ENCODE data around the gene ITPKA.

ITPKA gene

GRCh38 chr15:41491889-41492288 lies 1.8 kb upstream of the ITPKA start:
- no peak for DNase-seq

DNA sequence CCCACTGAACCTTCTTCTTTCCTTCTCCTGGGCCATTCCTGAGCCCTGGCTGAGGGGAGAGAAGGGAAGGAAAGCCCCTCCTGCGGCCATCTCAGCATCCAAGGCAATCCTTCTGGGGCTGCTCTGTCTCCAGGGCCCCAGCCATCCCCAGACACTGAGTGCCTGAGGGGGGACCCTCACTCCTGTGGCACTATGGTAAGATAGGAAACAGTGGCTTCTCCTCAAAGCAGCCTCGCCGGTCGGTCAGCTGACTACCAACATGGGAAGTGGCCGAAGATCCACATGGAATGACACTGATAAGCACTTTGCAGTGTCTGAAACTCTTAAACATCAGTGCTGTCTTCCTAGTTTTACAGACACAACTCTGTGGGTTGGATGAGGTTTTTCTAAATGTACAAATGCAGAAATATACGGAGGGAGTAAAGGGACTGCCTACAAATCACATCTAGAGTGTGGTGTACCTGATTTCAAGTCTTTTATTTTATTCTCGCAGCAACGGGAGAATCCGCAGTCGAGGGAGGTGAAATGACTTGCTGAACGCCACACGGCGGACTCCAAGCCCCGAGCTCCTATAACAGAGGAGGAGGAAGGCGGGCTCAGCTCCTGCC lies 973 bp upstream of the ITPKA start:
- DNase-seq = peak; percentile 50

GRCh38 chr15:41493902-41494189 lies 172 bp downstream of the ITPKA start:
- DNase-seq = no peak

DNA sequence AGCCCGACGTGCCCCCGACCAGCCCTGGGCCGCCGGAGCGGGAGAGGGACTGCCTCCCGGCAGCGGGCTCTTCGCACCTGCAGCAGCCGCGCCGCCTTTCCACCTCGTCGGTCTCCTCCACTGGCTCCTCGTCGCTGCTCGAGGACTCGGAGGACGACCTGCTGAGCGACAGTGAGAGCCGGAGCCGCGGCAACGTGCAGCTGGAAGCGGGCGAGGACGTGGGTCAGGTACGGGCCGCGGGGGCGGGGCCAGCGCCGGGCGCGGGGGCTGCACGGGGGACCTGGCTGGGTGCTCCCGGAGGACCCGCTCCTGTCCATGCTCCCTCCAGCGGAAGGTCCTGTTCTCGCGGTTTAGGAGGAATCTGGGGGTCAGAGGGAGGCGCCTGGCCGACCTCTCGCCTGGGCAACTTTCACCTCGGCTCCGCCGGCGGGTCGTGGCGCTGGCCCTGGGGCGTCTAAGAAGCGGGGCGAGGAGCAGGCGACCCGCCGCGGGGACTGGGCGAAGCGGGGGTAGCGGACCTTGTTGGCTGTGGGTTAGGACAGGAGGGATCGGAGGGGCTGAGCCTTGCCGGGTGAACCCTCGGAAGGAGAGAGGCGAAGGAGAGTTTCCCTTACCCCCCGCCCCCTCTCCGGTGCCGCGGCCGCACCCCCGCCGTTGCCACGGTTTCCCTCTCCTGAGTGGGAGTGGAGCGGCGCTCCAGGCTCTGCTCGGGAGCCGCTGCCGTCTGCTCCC lies 682 bp downstream of the ITPKA start:
- DNase-seq = peak; percentile 74

- DNase-seq = no peak
These were observed 1.5 kb downstream of the ITPKA start for GRCh38 chr15:41494922-41495735.

- no peak for DNase-seq
These were observed 2.3 kb downstream of the ITPKA start for GRCh38 chr15:41495736-41496599.

- DNase-seq = no peak
These were observed 5.0 kb downstream of the ITPKA start for GRCh38 chr15:41498657-41499056.

DNA sequence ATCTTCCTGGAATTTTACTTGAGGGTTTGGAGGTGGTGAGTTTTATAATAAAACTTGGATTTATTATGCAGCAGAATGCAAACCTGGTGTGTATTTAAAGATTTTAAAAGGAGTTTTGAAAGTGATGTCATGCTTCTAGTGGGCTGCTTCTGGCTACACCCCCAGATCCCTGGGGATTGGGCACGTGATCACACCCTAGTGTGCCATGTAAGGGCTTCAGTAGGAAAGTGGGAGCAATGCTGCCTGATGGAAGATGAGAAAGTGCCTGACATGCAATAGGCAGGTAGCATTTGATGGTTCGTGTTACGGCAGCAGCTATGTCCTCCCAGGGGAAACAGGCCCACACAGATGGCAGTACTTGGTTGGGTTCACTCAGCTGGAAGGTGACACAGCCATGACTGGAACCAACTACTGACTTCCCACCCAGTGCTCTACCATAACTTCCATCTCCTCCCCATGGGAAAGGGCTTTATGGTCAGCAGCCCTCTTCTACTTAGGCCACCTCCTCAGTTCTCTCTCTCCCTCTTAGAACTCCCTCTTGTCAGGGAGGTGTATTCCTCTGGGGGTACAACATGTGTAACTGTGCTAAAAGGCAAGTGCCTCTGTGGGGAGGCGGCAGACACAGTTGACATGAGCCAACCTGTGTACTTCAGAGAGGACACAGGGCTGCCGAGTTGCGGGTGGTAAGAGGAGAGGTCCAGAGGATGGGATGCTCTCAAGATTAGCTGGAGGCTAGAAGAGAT lies 5.6 kb downstream of the ITPKA start:
- peak; percentile 33 for DNase-seq

DNA sequence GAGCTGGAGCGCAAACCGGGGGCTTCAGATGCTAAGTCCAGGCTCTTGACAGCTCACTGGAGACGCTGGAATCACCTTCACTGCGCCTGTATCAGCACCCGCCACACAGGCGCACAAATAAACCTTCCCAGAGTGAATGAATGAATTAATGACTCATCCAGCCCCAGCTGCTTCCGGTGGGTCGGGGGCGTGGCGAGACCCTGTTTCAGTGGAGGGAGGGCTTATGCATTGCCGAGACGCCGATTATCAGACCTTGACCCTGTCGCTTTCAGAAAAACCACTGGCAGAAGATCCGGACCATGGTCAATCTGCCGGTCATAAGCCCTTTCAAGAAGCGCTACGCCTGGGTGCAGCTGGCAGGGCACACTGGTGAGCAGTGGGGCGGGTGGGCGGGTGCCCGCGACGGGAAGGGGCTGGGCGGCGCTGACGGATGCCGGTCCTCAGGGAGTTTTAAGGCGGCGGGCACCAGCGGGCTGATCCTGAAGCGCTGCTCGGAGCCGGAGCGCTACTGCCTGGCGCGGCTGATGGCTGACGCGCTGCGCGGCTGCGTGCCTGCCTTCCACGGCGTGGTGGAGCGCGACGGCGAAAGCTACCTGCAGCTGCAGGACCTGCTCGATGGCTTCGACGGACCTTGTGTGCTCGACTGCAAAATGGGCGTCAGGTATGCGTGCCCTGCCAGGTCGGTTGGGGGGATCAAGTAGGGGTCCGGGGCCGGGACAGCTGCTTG lies 7.7 kb downstream of the ITPKA start:
- DNase-seq = peak; percentile 54

- DNase-seq = peak; percentile 54
These were observed 8.5 kb downstream of the ITPKA start for GRCh38 chr15:41501931-41502794.

DNA sequence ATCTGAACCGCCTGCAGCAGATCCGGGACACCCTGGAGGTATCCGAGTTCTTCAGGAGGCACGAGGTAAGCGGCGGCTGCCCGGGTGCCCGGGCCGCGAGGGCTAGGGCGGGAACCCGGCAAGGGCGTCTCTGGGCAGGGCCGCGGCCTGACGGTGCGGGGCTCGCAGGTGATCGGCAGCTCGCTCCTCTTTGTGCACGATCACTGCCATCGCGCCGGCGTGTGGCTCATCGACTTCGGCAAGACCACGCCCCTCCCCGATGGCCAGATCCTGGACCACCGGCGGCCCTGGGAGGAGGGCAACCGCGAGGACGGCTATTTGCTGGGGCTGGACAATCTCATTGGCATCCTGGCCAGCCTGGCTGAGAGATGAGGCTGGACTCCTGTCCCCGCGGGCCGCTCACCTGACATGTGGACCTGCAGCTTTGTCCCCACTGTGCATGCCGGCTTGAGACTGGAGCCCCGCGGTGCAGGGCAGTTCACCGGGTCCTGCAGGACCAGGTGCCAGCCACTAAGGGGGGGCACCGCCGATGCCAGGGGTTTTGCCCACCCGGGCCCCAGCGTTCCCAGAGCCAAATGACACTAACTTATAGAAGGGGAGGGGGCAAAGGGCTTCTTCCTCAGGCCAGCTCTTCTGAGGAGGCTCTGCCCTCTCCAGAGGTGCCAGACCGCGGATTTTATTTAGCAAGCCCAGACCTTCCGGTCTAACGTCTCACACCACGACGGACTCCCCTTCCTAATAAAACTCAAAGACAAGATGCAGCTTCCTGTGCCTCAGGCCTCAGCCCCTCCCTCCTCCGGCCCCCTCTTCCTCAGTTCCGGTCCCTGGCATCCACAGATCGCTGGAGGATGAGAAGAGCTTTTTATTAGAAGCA lies 9.4 kb downstream of the ITPKA start:
- DNase-seq = no peak

DNA sequence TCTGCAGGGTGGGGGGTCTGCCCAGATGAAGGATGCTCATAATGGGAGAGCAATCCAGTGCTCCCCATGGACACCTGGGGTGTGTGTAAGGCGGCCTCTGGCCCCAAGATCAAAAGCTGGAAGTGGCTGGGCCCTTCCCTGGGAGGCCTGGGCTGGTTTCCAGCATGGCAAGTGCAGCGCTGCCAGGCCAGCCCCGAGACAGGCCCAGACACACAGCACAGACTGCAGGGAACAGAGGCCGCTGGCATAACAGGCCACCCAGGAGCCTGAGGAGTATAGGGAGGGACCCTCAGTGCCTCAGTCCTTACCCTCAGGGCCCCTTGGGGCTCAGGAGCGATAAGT lies 10.0 kb downstream of the ITPKA start:
- no peak for DNase-seq

DNA sequence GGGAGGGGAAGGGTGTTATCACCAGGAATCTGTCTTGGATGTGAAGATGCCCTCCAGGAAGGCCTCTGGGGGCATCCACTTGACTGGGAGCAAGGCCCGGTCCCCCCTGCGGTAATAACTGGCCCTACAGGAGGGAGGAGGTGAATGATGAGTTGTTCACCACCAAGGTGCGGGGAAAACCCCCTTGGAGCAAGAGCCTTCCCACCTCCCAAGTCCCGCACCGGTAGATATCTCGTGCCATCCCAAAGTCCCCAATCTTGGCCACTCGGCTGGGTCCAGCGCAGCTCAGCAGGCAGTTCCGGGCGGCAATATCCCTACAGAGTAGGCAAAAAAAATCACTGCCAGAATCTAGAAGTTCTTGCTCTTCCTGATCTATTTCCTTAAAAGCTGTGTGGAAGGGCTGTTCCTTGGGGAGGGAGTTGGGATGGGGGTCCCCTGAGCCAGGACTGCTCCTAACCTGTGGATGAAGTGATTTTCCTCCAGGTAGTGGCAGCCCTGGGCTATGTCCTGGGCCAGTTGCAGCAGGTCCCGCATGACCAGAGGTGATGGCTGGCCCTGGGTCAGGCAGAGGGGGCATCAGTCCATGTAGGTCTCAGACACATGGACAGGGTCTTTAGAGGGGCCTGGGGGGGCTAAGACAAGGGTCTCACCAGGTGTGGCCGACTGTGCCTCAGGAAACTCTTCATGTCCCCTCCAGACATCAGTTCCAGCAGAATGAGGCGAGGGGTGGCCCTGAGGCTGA lies 11.2 kb downstream of the ITPKA start:
- DNase-seq = no peak

DNA sequence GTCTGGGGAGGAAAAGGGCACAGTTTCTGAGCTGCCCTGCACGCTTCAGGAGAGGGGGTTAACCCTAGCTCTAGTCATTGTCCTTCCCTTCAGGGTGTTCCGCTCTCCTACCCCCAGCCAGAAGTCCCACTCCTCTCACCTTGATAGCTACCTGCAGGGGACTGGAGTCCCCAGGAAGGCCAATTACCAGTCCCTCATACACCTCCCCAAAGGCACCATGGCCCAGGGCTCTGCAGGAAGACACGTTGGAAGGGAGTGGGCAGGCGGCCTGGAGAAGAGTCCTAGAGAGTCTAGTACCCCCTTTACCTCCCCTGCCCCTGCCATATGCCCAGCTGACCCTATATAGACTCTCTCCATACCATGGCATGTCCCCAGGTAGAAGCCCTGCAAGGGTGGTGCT lies 12.1 kb downstream of the ITPKA start:
- no peak for DNase-seq

GRCh38 chr15:41506796-41507341 lies 13.2 kb downstream of the ITPKA start:
- no peak for DNase-seq

DNA sequence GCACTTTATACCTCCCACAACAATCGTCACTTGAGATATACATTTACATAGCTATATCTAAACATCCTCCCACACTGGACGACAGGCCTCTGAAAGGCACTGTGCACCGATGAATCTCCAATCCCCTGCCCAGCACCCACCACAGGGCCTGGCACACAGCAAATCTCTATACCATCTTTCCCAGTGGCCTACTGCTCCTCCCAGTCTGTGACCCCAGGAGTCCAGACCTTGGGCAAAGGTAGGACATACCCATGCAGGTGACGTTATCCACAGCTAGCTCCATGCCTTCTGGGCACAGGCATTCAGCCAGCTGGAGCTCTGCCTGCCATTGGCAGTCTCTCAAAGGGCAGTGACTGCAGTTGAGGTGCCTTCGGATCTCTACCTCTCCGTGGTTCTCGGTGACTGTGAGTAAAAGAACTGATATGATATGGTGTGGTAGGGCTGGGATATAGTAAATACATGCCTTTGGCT lies 14.2 kb downstream of the ITPKA start:
- DNase-seq = peak; percentile 67

- DNase-seq = no peak
These were observed 17.1 kb downstream of the ITPKA start for GRCh38 chr15:41510728-41511127.

DNA sequence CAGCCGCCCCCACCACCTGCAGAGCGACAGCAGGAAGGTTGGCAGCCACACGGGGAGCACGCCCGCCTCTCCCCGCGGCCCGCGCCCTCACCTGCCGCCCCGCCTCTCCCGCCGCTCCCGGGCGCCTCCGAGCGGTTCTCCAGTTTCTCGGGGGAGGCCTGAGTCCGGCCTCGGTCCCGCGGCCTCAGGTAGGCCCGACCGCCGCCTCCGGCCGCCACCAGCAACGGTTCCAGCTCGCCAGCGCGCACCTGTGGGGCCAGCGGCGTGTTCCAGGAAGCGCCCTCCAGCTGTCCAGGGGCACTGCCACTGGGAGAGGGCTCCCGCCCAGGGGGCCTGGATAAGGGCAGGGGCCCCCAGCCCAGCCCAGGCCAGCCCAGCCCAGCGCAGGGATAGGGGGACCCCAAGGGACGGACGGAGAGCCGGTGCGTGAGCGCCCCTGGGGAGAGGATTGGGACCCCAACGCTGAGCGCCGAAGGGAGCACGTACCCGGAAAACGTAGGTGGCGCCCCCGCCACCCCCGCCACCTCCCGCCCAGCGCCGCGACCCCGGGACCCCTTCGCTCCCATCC lies 17.7 kb downstream of the ITPKA start:
- DNase-seq = peak; percentile 16
